ENCODE results near the gene JAKMIP1.

JAKMIP1 gene

GRCh38 chr4:6201580-6202091 is 1.3 kb upstream of the JAKMIP1 start:
- DNase-seq (ENCODE audit: low spot score), result no peak

DNA sequence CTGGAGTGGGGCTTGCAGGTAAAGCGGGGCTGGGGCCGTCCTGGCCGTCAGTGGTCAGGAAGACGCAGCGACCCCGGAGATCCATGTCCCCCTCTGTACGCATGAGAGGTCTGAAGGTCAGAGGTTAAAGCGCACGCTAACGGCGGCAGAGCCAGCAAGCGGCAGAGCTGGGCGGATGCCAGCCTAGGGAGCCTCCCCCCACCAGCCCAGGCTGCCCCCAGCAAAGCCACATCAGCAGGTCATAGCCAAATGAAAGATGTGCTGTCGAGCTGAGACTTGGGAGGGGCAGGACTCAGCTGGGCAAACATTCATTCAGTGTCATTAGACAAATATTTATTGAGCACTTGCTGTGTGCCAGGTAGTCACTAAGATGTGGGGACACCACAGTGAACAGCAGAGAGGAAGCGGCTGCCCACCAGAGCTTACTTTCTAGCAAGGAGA is 593 bp upstream of the JAKMIP1 start:
- no peak for DNase-seq (ENCODE audit: low spot score)

- no peak for DNase-seq (ENCODE audit: low spot score)
These were observed 877 bp downstream of the JAKMIP1 start for GRCh38 chr4:6199422-6199921.

GRCh38 chr4:6198768-6199421 is 1.5 kb downstream of the JAKMIP1 start:
- no peak for DNase-seq (ENCODE audit: low spot score)

GRCh38 chr4:6198278-6198677 is 2.1 kb downstream of the JAKMIP1 start:
- no peak for DNase-seq (ENCODE audit: low spot score)

GRCh38 chr4:6197433-6198174 is 2.7 kb downstream of the JAKMIP1 start:
- no peak for DNase-seq (ENCODE audit: low spot score)

- no peak for DNase-seq (ENCODE audit: low spot score)
These were observed 3.5 kb downstream of the JAKMIP1 start for GRCh38 chr4:6196871-6197270.

GRCh38 chr4:6196324-6196723 is 4.0 kb downstream of the JAKMIP1 start:
- no peak for DNase-seq (ENCODE audit: low spot score)

- no peak for DNase-seq (ENCODE audit: low spot score)
These were observed 4.6 kb downstream of the JAKMIP1 start for GRCh38 chr4:6195602-6196319.

GRCh38 chr4:6194458-6195195 is 5.7 kb downstream of the JAKMIP1 start:
- DNase-seq (ENCODE audit: low spot score), result peak; percentile 68

- DNase-seq (ENCODE audit: low spot score), result peak; percentile 56
These were observed 7.0 kb downstream of the JAKMIP1 start for GRCh38 chr4:6193399-6193798.

- DNase-seq (ENCODE audit: low spot score), result no peak
These were observed 8.1 kb downstream of the JAKMIP1 start for GRCh38 chr4:6192245-6192644.

DNA sequence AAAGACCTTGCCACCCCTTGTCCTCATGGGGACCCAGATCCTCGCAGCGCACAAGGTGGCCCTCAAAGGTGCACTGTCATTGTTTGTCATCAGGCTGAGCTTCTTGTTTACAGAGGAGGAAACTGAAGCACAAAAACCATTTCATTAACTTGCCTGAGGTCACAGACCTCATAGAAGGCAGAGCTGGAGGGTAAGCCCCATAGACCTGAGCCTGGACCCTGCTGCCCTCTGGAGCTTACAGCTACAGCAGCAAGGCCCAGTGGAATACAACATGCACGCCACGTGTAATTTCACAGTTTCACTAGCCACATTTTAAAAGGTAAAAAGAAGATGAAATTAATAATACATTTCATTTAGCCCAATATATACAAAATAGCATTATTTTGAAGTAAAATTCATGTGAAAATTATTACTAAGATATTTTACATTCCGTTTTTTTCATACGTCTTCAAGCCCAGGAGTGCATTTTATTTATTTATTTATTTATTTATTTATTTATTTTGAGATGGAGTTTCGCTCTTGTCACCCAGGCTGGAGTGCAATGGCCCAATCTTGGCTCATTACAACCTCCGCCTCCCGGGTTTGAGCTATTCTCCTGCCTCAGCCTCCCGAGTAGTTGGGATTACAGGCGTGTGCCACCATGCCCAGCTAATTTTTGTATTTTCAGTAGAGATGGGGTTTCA is 8.8 kb downstream of the JAKMIP1 start:
- DNase-seq (ENCODE audit: low spot score), result no peak

GRCh38 chr4:6190486-6190885 is 9.9 kb downstream of the JAKMIP1 start:
- no peak for DNase-seq (ENCODE audit: low spot score)

GRCh38 chr4:6189511-6189910 is 10.8 kb downstream of the JAKMIP1 start:
- DNase-seq (ENCODE audit: low spot score), result no peak

- peak; percentile 68 for DNase-seq (ENCODE audit: low spot score)
These were observed 11.6 kb downstream of the JAKMIP1 start for GRCh38 chr4:6188687-6189305.

- no peak for DNase-seq (ENCODE audit: low spot score)
These were observed 16.2 kb downstream of the JAKMIP1 start for GRCh38 chr4:6184169-6184568.

GRCh38 chr4:6183740-6184139 is 16.6 kb downstream of the JAKMIP1 start:
- DNase-seq (ENCODE audit: low spot score), result no peak

DNA sequence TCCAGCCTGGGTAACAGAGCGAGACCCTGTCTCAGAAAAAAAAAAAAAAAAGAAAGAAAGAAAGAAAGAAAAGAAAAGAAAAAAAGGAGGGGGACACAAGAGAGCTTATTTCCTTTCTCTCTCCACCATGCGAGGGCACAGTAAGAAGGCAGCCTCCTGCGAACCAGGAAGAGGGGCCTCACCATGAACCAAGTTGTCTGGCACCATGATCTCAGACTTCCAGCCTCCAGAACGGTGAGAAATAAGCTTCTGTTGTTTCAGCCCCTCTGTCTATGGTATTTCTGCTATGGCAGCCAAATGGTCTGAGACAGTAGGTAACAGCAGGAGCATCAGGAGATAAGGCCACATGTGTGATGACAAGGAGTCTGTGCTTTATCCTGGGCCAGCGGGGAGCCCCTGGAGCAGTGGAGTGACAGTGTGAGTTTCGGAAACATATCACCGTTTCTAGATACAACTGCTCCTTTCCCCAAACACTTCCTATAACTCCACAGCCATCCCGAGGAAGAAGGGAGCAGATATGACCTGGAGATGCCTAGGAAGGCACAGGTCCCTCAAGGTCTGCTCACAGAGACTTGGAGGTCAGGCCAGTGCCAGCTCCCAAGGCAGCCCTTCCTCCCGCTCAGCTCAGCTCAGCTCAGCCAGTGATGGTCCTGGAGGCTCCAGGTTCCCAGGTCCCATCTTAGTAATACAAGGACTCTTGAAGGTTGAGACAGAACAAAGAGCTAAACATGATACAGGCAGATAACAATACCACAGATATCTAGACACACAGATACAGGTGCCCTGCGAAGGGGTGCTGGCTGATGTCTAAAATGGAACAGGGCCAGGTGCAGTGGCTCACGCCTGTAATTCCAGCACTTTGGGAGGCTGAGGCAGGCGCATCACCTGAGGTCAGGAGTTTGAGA is 17.7 kb downstream of the JAKMIP1 start:
- DNase-seq (ENCODE audit: low spot score), result no peak

Data from Ammon's horn (tissue), 1 donor.